PC-3 (cell line): Measurements from ENCODE around the gene RHOV. TPM values are rescaled to one million over a fixed set of nuclear protein-coding genes. Genes with fewer than 3 reads are reported as not detected.
A peak's percentile ranks its signal among the peaks of the same experiment; 100 is the strongest.

ENCODE experiments used
- ATAC-seq: fragments of 200-7000 bp; cut with Tn5 transposase; 2 replicates; pipeline ENCODE4 v1.9.1; 2020; ENCODE audit warnings: mild to moderate bottlenecking, moderate library complexity
- BruUV-seq: library from RNA; stranded (reverse); fragments of 400-500 nt; replicated peaks from 2 replicates; lab custom pipeline; 2021; lab: Mats Ljungman, UMichigan
- CTCF ChIA-PET: fragments of 300-600 bp; sonication (Branson Sonifier 250); formaldehyde crosslinking; loops from one replicate; lab custom pipeline; 2022; ENCODE audit warnings: antibody characterized with exemption; lab: Charles Lee
- POLR2A ChIA-PET: fragments of 300-600 bp; sonication (Branson Sonifier 250); formaldehyde crosslinking; loops from one replicate; lab custom pipeline; 2022; ENCODE audit warnings: antibody characterized with exemption; ENCODE audit not compliant: unreplicated experiment; lab: Charles Lee
- DNase-seq: peaks from one replicate; pipeline ENCODE4 v3.0.0-alpha.2; 2015
- H2AFZ ChIP-seq: fragments of 300-600 bp; sonication (generic); 2 replicates; pipeline ENCODE4 v1.6.0; 2016; ENCODE audit warnings: antibody characterized with exemption, low read length
- H3F3A ChIP-seq: fragments of 300-600 bp; sonication (generic); one replicate; pipeline ENCODE4 v1.6.0; 2017; ENCODE audit warnings: antibody characterized with exemption, low read length, control low read depth, mild to moderate bottlenecking; ENCODE audit not compliant: unreplicated experiment
- H3K27ac ChIP-seq: fragments of 300-600 bp; sonication (generic); 2 replicates; pipeline ENCODE4 v1.5.1; 2016; ENCODE audit warnings: mild to moderate bottlenecking, low read length
- H3K27me3 ChIP-seq: fragments of 300-600 bp; sonication (generic); 2 replicates; pipeline ENCODE4 v1.6.1; 2016; ENCODE audit warnings: low read length, mixed read lengths
- H3K36me3 ChIP-seq: fragments of 300-600 bp; sonication (generic); 2 replicates; pipeline ENCODE4 v1.6.1; 2016; ENCODE audit warnings: low read depth, mixed run types, low read length, mixed read lengths
- H3K4me1 ChIP-seq: fragments of 300-600 bp; sonication (generic); 2 replicates; pipeline ENCODE4 v1.5.1; 2016; ENCODE audit warnings: low read length; ENCODE audit not compliant: insufficient read depth
- H3K4me2 ChIP-seq: fragments of 300-600 bp; sonication (generic); 2 replicates; pipeline ENCODE4 v1.6.0; 2016; ENCODE audit warnings: low read length
- H3K4me3 ChIP-seq: fragments of 300-600 bp; sonication (generic); 2 replicates; pipeline ENCODE4 v1.5.1; 2016; ENCODE audit warnings: mild to moderate bottlenecking, low read length, mixed read lengths
- H3K79me2 ChIP-seq: fragments of 300-600 bp; sonication (generic); 2 replicates; pipeline ENCODE4 v1.6.1; 2017; ENCODE audit warnings: low read length, mixed read lengths
- H3K9ac ChIP-seq: fragments of 300-600 bp; sonication (generic); 2 replicates; pipeline ENCODE4 v1.6.0; 2016; ENCODE audit warnings: mild to moderate bottlenecking, low read length
- H3K9me2 ChIP-seq: fragments of 300-600 bp; sonication (generic); replicated peaks from 2 replicates; pipeline ENCODE4 v1.6.1; 2016; ENCODE audit warnings: mixed run types, low read length, mixed read lengths
- H3K9me3 ChIP-seq: fragments of 300-600 bp; sonication (generic); 2 replicates; pipeline ENCODE4 v1.6.1; 2016; ENCODE audit warnings: low read length, mixed read lengths
- H4K20me1 ChIP-seq: fragments of 300-600 bp; sonication (generic); 2 replicates; pipeline ENCODE4 v1.6.1; 2016; ENCODE audit warnings: low read length, mixed read lengths
- CTCF ChIP-seq: fragments of 300-600 bp; sonication (generic); conservative IDR thresholded peaks from 2 replicates; pipeline ENCODE4 v1.5.1; 2017; ENCODE audit warnings: antibody characterized with exemption, low read depth, mild to moderate bottlenecking, low read length
- EZH2 ChIP-seq: fragments of 300-600 bp; sonication (generic); IDR thresholded peaks from one replicate; pipeline ENCODE4 v1.6.1; 2017; ENCODE audit warnings: antibody characterized with exemption, mild to moderate bottlenecking, low read length; ENCODE audit not compliant: unreplicated experiment
- EZH2phosphoT487 ChIP-seq: fragments of 300-600 bp; sonication (generic); IDR thresholded peaks from 2 replicates; pipeline ENCODE4 v1.6.1; 2018; ENCODE audit warnings: mild to moderate bottlenecking, antibody characterized with exemption, low read length, borderline replicate concordance
- intact Hi-C: fragments of 100-400 bp; cut with micrococcal nuclease; formaldehyde crosslinking; loops from 2 replicates; pipeline ENCODE4 v1.9.0; 2023
- total RNA-seq: library from RNA; depleted of rRNA; stranded (reverse); fragments of >200 nt; gene quantifications from 2 replicates; pipeline ENCODE4 v1.2.3, GENCODE V29; 2014

Gene RHOV
- total RNA-seq, 1 experiment from 2014 or later: 39.5 TPM

- H3K4me2 ChIP-seq: peak overlapping the region; percentile 83
- ChIA-PET POLR2A (interaction anchor here (0.6 to 1.3 kb wide), 3 partner anchors 16 to 440 kb away, joined by 3 to 5 read pairs (median 3); partner anchors contain the start of genes DNAJC17, PPP1R14D and ZFYVE19), CTCF (interaction anchor here (0.6 to 1.6 kb wide), 6 partner anchors 12 to 61 kb away, joined by 3 to 8 read pairs (median 5); no protein-coding TSS in a partner anchor)
- H3K79me2 ChIP-seq: peaks cover 64% of the 10 kb centered on the region
- peak; percentile 3 for ATAC-seq
- peaks cover 6% of the 10 kb centered on the region; the same call in 1 of the 2 replicates for H3K36me3 ChIP-seq
- H3K9me3 ChIP-seq: no peaks in the 10 kb centered on the region
- peak overlapping the region; percentile 88 for H3K4me3 ChIP-seq
- H3K9me2 ChIP-seq: no peaks in the 10 kb centered on the region
- H3K27me3 ChIP-seq: no peaks in the 10 kb centered on the region
- H3K9ac ChIP-seq: peak overlapping the region; percentile 85
- peak; percentile 28 for DNase-seq
- H3K27ac ChIP-seq: peak overlapping the region; percentile 72
- peaks cover 38% of the 10 kb centered on the region for H3K4me1 ChIP-seq
- TF ChIP-seq EZH2: no peak
- no peak for TF ChIP-seq CTCF
- no peak for TF ChIP-seq EZH2phosphoT487
- intact Hi-C loops: no loop called here
- H3F3A ChIP-seq: no peaks in the 10 kb centered on the region
- H4K20me1 ChIP-seq: peaks cover 19% of the 10 kb centered on the region; the same call in 1 of the 2 replicates
- H2AFZ ChIP-seq: peak overlapping the region; percentile 81
- no TSS peak for BruUV-seq
These were observed 29.4 kb downstream of the RHOV start for GRCh38 chr15:40844696-40845030.

GRCh38 chr15:40843885-40844695 lies 29.9 kb downstream of the RHOV start, which contains the start of gene SPINT1:
Gene SPINT1, plus strand, starts transcription at chr15:40844048. Its CDS starts 507 bp downstream, at chr15:40844555.
- no peaks in the 10 kb centered on the region; the same call in 1 of the 2 replicates for H3K36me3 ChIP-seq
- DNase-seq (peak; percentile 66), ATAC-seq (peak; percentile 16)
- H3K4me1 ChIP-seq: peaks cover 38% of the 10 kb centered on the region
- H3K9me3 ChIP-seq: no peaks in the 10 kb centered on the region
- H3K4me2 ChIP-seq: peak within 1 kb of the TSS; percentile 83
- intact Hi-C loops: no loop called here
- H3K9me2 ChIP-seq: no peaks in the 10 kb centered on the region
- H2AFZ ChIP-seq: peak within 1 kb of the TSS; percentile 81
- no TSS peak for BruUV-seq
- no peaks in the 10 kb centered on the region for H3K27me3 ChIP-seq
- H3K9ac ChIP-seq: peak within 1 kb of the TSS; percentile 85
- H3K27ac ChIP-seq: peak within 1 kb of the TSS; percentile 72
- no peaks in the 10 kb centered on the region for H3F3A ChIP-seq
- peak within 1 kb of the TSS; percentile 88 for H3K4me3 ChIP-seq
- CTCF ChIA-PET: interaction anchor here (0.6 to 1.6 kb wide), 6 partner anchors 13 to 59 kb away, joined by 3 to 7 read pairs (median 3); no protein-coding TSS in a partner anchor
- TF ChIP-seq CTCF (no peak), EZH2 (no peak), EZH2phosphoT487 (no peak)
- H4K20me1 ChIP-seq: peaks cover 19% of the 10 kb centered on the region; the same call in 1 of the 2 replicates
- peaks cover 58% of the 10 kb centered on the region for H3K79me2 ChIP-seq
- POLR2A ChIA-PET: interaction anchor here (1.2 to 1.3 kb wide), 2 partner anchors 16 to 37 kb away, joined by 3 to 5 read pairs; partner anchors contain the start of genes DNAJC17, PPP1R14D and ZFYVE19
